Peyer's patch (tissue), 4 donors: ENCODE measurements around the gene ZBTB20. TPM values are rescaled to one million over a fixed set of nuclear protein-coding genes. Genes with fewer than 3 reads are reported as not detected.

Source experiments
- DNase-seq, 3 donors: peaks; one replicate each; pipeline ENCODE4 v3.0.0-alpha.2; 2017 to 2019
- H3K27ac ChIP-seq, 4 donors: fragments of 200-600 bp; sonication (generic); one replicate each; pipeline ENCODE4 v1.5.1; 2016 to 2019
- H3K27me3 ChIP-seq, 2 donors: fragments of 200-600 bp; sonication (generic); one replicate each; pipeline ENCODE4 v1.5.1; 2019
- H3K36me3 ChIP-seq, 3 donors: fragments of 200-600 bp; sonication (generic); one replicate each; pipeline ENCODE4 v1.5.1; 2016 to 2019
- H3K4me1 ChIP-seq, 4 donors: fragments of 200-600 bp; sonication (generic); one replicate each; pipeline ENCODE4 v1.5.1; 2016 to 2019
- H3K4me3 ChIP-seq, 4 donors: fragments of 200-600 bp; sonication (generic); 1 replicate in 3 of 4; 2 replicates in 1 of 4; pipeline ENCODE4 v1.5.1; 2016 to 2019; ENCODE audit warnings: mild to moderate bottlenecking in 1 of 4
- H3K9me3 ChIP-seq, 4 donors: fragments of 200-600 bp; sonication (generic); one replicate each; pipeline ENCODE4 v1.5.1; 2016 to 2019; ENCODE audit warnings: mild to moderate bottlenecking in 1 of 4
- CTCF ChIP-seq, 6 experiments: fragments of 450-650 bp in 4 of 6; fragments of 200-600 bp in 2 of 6; sonication (generic) in 1 of 6; IDR thresholded peaks; one replicate each; pipeline ENCODE4 v1.5.1; 2017 to 2019; ENCODE audit warnings: antibody characterized with exemption in 6 of 6, mild to moderate bottlenecking in 3 of 6, moderate library complexity in 1 of 6
- POLR2A ChIP-seq, 2 donors: fragments of 450-650 bp; IDR thresholded peaks; one replicate each; pipeline ENCODE4 v1.5.1; 2017; ENCODE audit warnings: antibody characterized with exemption in 2 of 2, mild to moderate bottlenecking in 2 of 2, moderate library complexity in 2 of 2
- total RNA-seq, 4 donors: library from RNA; depleted of rRNA; stranded (reverse); fragments of >200 nt; gene quantifications; one replicate each; pipeline ENCODE4 v1.1.0, GENCODE V29; 2016

Gene ZBTB20
- total RNA-seq, 4 donors from 2014 or later, result 19.6 to 135 (median 57.2) TPM

- DNase-seq, result peak in 1 of 3 donors; percentile 55
- no peak overlapping the region for H3K4me3 ChIP-seq
Measured at GRCh38 chr3:114331007-114331406, 816.1 kb downstream of the ZBTB20 start.

GRCh38 chr3:114329823-114330222, 817.3 kb downstream of the ZBTB20 start:
- no peaks in the 10 kb centered on the region for H3K9me3 ChIP-seq

More at GRCh38 chr3:114331007-114331406, 816.1 kb downstream of the ZBTB20 start:
- H3K4me1 ChIP-seq, result no peaks in the 10 kb centered on the region
- H3K27ac ChIP-seq, result peak overlapping the region in 1 of 4 donors; percentile 12
- no peaks in the 10 kb centered on the region for H3K9me3 ChIP-seq
- TF ChIP-seq CTCF (IDR thresholded peaks at IDR 0.05) (no peak), POLR2A (IDR thresholded peaks at IDR 0.05) (no peak)
- no peaks in the 10 kb centered on the region for H3K27me3 ChIP-seq
- no peaks in the 10 kb centered on the region for H3K36me3 ChIP-seq

GRCh38 chr3:114328345-114328744, 818.7 kb downstream of the ZBTB20 start:
- no peaks in the 10 kb centered on the region for H3K9me3 ChIP-seq
- no peaks in the 10 kb centered on the region for H3K36me3 ChIP-seq
- TF ChIP-seq POLR2A (IDR thresholded peaks at IDR 0.05) (no peak), CTCF (IDR thresholded peaks at IDR 0.05) (no peak)
- no peaks in the 10 kb centered on the region for H3K4me1 ChIP-seq
- H3K27me3 ChIP-seq, result no peaks in the 10 kb centered on the region
- H3K4me3 ChIP-seq, result no peak overlapping the region
- DNase-seq, result no peak
- H3K27ac ChIP-seq, result no peak overlapping the region

More at GRCh38 chr3:114329823-114330222, 817.3 kb downstream of the ZBTB20 start:
- H3K27ac ChIP-seq, result no peak overlapping the region
- no peaks in the 10 kb centered on the region for H3K4me1 ChIP-seq
- no peaks in the 10 kb centered on the region for H3K36me3 ChIP-seq
- no peak for TF ChIP-seq POLR2A (IDR thresholded peaks at IDR 0.05)
- TF ChIP-seq CTCF (IDR thresholded peaks at IDR 0.05), result no peak
- no peak for DNase-seq
- H3K4me3 ChIP-seq, result no peak overlapping the region
- no peaks in the 10 kb centered on the region for H3K27me3 ChIP-seq

DNA sequence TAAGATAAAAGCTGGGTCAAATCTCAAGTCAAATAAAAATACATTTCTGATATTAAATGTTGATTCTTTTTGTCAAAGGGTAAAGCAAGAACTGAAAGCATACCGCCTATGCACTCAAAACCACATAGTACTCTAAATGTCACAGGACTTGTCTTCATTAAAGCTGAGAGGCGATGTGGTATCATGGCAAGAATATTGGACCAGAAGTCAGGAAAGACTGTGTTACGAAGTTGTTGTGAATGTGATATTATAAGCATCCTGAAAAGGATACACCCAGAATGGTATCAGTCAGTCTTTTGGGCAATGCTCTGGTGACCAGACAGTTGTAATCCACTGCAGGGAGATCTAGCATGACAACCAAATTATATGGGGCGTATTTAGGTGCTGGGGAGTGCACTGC, 819.4 kb downstream of the ZBTB20 start:
- no peak for TF ChIP-seq POLR2A (IDR thresholded peaks at IDR 0.05)
- TF ChIP-seq CTCF (IDR thresholded peaks at IDR 0.05), result no peak
- H3K4me3 ChIP-seq, result no peak overlapping the region
- no peaks in the 10 kb centered on the region for H3K27me3 ChIP-seq
- DNase-seq, result no peak
- H3K4me1 ChIP-seq, result no peaks in the 10 kb centered on the region
- no peaks in the 10 kb centered on the region for H3K9me3 ChIP-seq
- H3K27ac ChIP-seq, result no peak overlapping the region
- H3K36me3 ChIP-seq, result no peaks in the 10 kb centered on the region

DNA sequence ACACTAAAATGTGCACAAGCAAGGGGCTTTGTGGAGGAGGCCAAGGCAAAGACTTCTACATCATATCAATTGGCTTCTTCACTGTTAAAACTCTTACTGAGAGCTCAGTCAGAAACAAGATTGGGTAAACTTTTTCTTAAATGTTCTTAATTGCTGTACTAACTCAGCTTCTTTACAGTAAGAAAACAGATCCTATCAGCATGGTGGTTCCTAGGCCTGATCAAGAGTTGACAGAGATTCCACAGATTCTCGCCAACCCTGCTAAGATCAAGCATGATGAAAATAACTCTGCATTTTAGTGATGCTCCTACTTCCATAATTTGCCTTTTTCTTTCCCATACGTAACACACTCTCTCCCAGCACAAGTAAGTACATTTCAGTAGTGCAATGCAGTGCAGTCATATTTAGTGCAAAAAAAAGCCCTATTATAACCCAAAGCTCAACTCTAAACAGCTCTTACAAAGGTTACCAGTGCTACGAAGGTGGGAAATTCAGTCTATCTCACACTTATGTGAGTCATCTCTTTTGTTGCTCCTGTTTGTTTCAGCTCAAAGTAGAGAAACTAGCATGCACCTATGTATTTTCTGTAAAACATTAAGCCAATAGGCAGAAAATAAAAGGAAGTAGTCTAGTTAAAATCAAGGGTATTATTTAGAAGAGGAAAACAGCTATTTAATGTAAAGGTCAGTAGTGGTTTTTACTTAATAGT, 823.4 kb downstream of the ZBTB20 start:
- no peak for DNase-seq
- H3K27ac ChIP-seq, result peak overlapping the region in 1 of 4 donors; percentile 14
- H3K27me3 ChIP-seq, result no peaks in the 10 kb centered on the region
- H3K36me3 ChIP-seq, result no peaks in the 10 kb centered on the region
- TF ChIP-seq POLR2A (IDR thresholded peaks at IDR 0.05) (no peak), CTCF (IDR thresholded peaks at IDR 0.05) (no peak)
- H3K4me3 ChIP-seq, result no peak overlapping the region
- no peaks in the 10 kb centered on the region for H3K4me1 ChIP-seq
- H3K9me3 ChIP-seq, result no peaks in the 10 kb centered on the region
